ENCODE results near the gene EBLN1. TPM values are rescaled to one million over a fixed set of nuclear protein-coding genes. Genes with fewer than 3 reads are reported as not detected.

EBLN1 gene
- total and polyA plus RNA-seq, 2 of the 8 experiments (the other 6 are each of a cell fraction or from before 2014, with no cell fraction given), result not detected

- H4K91ac ChIP-seq (replicated peaks; ENCODE audit: insufficient read length, low read length), result no peak overlapping the region
- no peak overlapping the region for H2BK5ac ChIP-seq (ENCODE audit: low read depth, low read length)
- FAIRE-seq (no peak), DNase-seq (ENCODE audit: low read depth in 1 of 2, low spot score in 2 of 2) (no peak)
- H3K4me2 ChIP-seq (ENCODE audit: insufficient read depth in 1 of 2, low read depth in 2 of 2, low read length in 2 of 2), result no peak overlapping the region
- no peaks in the 10 kb centered on the region for H3K79me1 ChIP-seq (ENCODE audit: low read depth, low read length)
- no peak overlapping the region for H3K4ac ChIP-seq (replicated peaks; ENCODE audit: insufficient read length, low read depth, low read length)
- no peaks in the 10 kb centered on the region for H3K27me3 ChIP-seq (replicated peaks in 1 of 4; ENCODE audit: control insufficient read depth in 3 of 4, extremely low read depth in 1 of 4, insufficient read depth in 3 of 4, low read length in 3 of 4)
- no peak overlapping the region for H3K18ac ChIP-seq (ENCODE audit: extremely low read depth, low read length)
- no peak overlapping the region for H3K14ac ChIP-seq (ENCODE audit: insufficient read length)
- H3K27ac ChIP-seq (ENCODE audit: low read depth, low read length), result no peak overlapping the region
- H3K36me3 ChIP-seq (ENCODE audit: control insufficient read depth in 2 of 4, insufficient read depth in 4 of 4, low read length in 3 of 4), result no peaks in the 10 kb centered on the region
- POLR2A ChIA-PET (ENCODE audit: partially characterized antibody), result no interaction called here
- no peak overlapping the region for H2AFZ ChIP-seq (ENCODE audit: low read length)
- H3K23me2 ChIP-seq (ENCODE audit: low read depth, low read length), result no peaks in the 10 kb centered on the region; the same call in 1 of the 2 replicates
- no peak overlapping the region for H4K8ac ChIP-seq (ENCODE audit: extremely low read depth, insufficient read depth, low read length)
- no peak overlapping the region for H3K56ac ChIP-seq (replicated peaks; ENCODE audit: insufficient read length, low read depth, low read length)
- CTCF ChIA-PET (ENCODE audit: partially characterized antibody), result no interaction called here
- WGBS, 2 experiments (ENCODE audit: extremely low coverage in 1 of 2, insufficient coverage in 1 of 2, insufficient read length in 1 of 2, insufficient replicate concordance in 2 of 2, low coverage in 1 of 2, low lambda C conversion rate in 2 of 2, missing lambda C conversion rate in 1 of 2), result 85% methylated on average over 2 of the region's 2 CpGs; no CpG with 5 or more reads in 1 of the 2 experiments
- no peak overlapping the region for H2AK5ac ChIP-seq (ENCODE audit: low read depth, low read length)
- no peaks in the 10 kb centered on the region for H3K79me2 ChIP-seq (ENCODE audit: control insufficient read depth in 1 of 2, insufficient read depth in 2 of 2, low read length in 2 of 2)
- no peak overlapping the region for H3K9ac ChIP-seq (replicated peaks in 1 of 4; ENCODE audit: extremely low read depth in 1 of 4, low read depth in 3 of 4, low read length in 3 of 4)
- no peak overlapping the region for H4K5ac ChIP-seq (ENCODE audit: insufficient read length, low read depth, low read length)
- no peak overlapping the region for H3K23ac ChIP-seq (ENCODE audit: insufficient read length)
- no peak overlapping the region for H2BK12ac ChIP-seq (ENCODE audit: low read depth, low read length)
- no peak overlapping the region for H2BK20ac ChIP-seq (ENCODE audit: low read length)
- TF ChIP-seq SIX5 (IDR thresholded peaks at IDR 0.05; ENCODE audit: low read depth, low read length) (no peak), RFX5 (IDR thresholded peaks at IDR 0.05; ENCODE audit: borderline replicate concordance, low read depth, low read length) (no peak), SP4 (IDR thresholded peaks at IDR 0.05; ENCODE audit: low read length) (no peak), RAD21 (IDR thresholded peaks at IDR 0.05 in 1 of 2, conservative IDR thresholded peaks at IDR 0.05 in 1 of 2; ENCODE audit: low read depth in 2 of 2, low read length in 2 of 2) (no peak), KDM5A (IDR thresholded peaks at IDR 0.05; ENCODE audit: low read length) (no peak)
- no peak overlapping the region for H2BK120ac ChIP-seq (replicated peaks; ENCODE audit: low read depth, low read length)
- no peaks in the 10 kb centered on the region for H4K20me1 ChIP-seq (replicated peaks in 1 of 2; ENCODE audit: control insufficient read depth in 1 of 2, insufficient read depth in 2 of 2, low read length in 2 of 2)
- H3K4me3 ChIP-seq (ENCODE audit: extremely low read depth in 1 of 4, insufficient read depth in 2 of 4, low read depth in 3 of 4, low read length in 4 of 4), result no peak overlapping the region
- H3K9me3 ChIP-seq (ENCODE audit: insufficient read depth in 2 of 2, low read depth in 1 of 2, low read length in 1 of 2), result 0 out of 4 replicates have a peak, but pooled peaks cover 0 to 3% of the 10 kb centered on the region in 2 experiments
- H2BK15ac ChIP-seq (ENCODE audit: low read length), result no peak overlapping the region
- no peaks in the 10 kb centered on the region for H3K4me1 ChIP-seq (replicated peaks in 1 of 4; ENCODE audit: control insufficient read depth in 3 of 4, insufficient read depth in 4 of 4, low read length in 3 of 4)
These were observed 37.1 kb downstream of the EBLN1 start for GRCh38 chr10:22180724-22181123.

All from H1 (cell line).